H1 (cell line): ENCODE results near the gene MLLT6. TPM values are rescaled to one million over a fixed set of nuclear protein-coding genes. Genes with fewer than 3 reads are reported as not detected.

ENCODE experiments used
- CTBP2 ChIP-seq: IDR thresholded peaks from 2 replicates; pipeline ENCODE4 v1.7.0; 2011; ENCODE audit warnings: borderline replicate concordance, mild to moderate bottlenecking, moderate library complexity, mixed read lengths, low read length; ENCODE audit not compliant: insufficient read depth, insufficient read length
- GTF2F1 ChIP-seq: IDR thresholded peaks from 2 replicates; pipeline ENCODE4 v1.6.1; 2012; ENCODE audit warnings: low read depth, low read length, improper control_type of control experiment, borderline replicate concordance
- HDAC6 ChIP-seq: IDR thresholded peaks from one replicate; pipeline ENCODE4 v1.7.1; 2012; ENCODE audit warnings: low read depth, mild to moderate bottlenecking, inconsistent platforms, low read length, moderate library complexity
- PHF8 ChIP-seq: fragments of 200-600 bp; sonication (generic); conservative IDR thresholded peaks from 2 replicates; pipeline ENCODE4 v1.7.1; 2012; ENCODE audit warnings: low read depth, mild to moderate bottlenecking, inconsistent platforms, low read length, moderate library complexity
- SIX5 ChIP-seq: IDR thresholded peaks from 2 replicates; pipeline ENCODE4 v1.6.1; 2011; ENCODE audit warnings: mild to moderate bottlenecking, low read depth, low read length
- polyA plus RNA-seq, 7 experiments: library from polyadenylated mRNA; depleted of rRNA in 3 of 7; stranded (reverse) in 5 of 7; unstranded in 2 of 7; fragments of >200 nt in 5 of 7; fragments of 200-250 nt in 2 of 7; gene quantifications; 1 replicate in 5 of 7; 2 replicates in 1 of 7; 4 replicates in 1 of 7; pipeline versions ENCODE4 v1.2.1 to v1.2.3, GENCODE V29; 2011 to 2013; ENCODE audit warnings: missing spikeins in 2 of 7, mixed read lengths in 2 of 7
- total RNA-seq: library from RNA; stranded (reverse); fragmentation: NEBNext Ultra II Directional; extraction: Animal tissue kit (Norgen Biotek cat#: 25700); gene quantifications from 2 replicates; pipeline ENCODE4 v1.2.1, GENCODE V29; 2021
- TF ChIP-seq, protein P1 (sequence below): fragments of 300-600 bp; sonication (generic); IDR thresholded peaks from 2 replicates; pipeline ENCODE4 v1.7.1; 2012; ENCODE audit warnings: low read length, moderate library complexity, mild to moderate bottlenecking, inconsistent platforms; ENCODE audit not compliant: insufficient replicate concordance

Gene MLLT6
- total and polyA plus RNA-seq, 2 of the 8 experiments (the other 6 are each of a cell fraction or from before 2014, with no cell fraction given) = 6.5 to 8.0 TPM

DNA sequence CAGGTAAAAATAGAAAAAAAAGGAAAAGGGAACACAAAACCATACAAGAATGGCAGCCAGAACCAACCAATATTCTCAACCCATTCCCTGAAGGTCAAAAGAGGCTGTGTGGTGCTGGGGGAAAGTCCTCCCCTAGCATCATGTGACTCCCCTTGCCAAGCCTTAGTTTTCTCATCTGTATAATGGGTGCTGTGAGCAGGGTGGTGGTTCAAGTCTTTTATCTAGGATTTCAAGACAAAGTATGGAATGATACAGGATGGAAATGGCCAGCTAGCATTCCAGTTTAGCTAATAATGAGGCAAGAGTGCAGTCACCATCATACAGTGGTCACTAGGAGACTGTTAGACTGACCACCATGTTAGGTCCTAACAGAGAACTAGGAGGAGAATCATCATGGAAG, 68.2 kb downstream of the MLLT6 start (continued):
- TF ChIP-seq, protein P1, sequence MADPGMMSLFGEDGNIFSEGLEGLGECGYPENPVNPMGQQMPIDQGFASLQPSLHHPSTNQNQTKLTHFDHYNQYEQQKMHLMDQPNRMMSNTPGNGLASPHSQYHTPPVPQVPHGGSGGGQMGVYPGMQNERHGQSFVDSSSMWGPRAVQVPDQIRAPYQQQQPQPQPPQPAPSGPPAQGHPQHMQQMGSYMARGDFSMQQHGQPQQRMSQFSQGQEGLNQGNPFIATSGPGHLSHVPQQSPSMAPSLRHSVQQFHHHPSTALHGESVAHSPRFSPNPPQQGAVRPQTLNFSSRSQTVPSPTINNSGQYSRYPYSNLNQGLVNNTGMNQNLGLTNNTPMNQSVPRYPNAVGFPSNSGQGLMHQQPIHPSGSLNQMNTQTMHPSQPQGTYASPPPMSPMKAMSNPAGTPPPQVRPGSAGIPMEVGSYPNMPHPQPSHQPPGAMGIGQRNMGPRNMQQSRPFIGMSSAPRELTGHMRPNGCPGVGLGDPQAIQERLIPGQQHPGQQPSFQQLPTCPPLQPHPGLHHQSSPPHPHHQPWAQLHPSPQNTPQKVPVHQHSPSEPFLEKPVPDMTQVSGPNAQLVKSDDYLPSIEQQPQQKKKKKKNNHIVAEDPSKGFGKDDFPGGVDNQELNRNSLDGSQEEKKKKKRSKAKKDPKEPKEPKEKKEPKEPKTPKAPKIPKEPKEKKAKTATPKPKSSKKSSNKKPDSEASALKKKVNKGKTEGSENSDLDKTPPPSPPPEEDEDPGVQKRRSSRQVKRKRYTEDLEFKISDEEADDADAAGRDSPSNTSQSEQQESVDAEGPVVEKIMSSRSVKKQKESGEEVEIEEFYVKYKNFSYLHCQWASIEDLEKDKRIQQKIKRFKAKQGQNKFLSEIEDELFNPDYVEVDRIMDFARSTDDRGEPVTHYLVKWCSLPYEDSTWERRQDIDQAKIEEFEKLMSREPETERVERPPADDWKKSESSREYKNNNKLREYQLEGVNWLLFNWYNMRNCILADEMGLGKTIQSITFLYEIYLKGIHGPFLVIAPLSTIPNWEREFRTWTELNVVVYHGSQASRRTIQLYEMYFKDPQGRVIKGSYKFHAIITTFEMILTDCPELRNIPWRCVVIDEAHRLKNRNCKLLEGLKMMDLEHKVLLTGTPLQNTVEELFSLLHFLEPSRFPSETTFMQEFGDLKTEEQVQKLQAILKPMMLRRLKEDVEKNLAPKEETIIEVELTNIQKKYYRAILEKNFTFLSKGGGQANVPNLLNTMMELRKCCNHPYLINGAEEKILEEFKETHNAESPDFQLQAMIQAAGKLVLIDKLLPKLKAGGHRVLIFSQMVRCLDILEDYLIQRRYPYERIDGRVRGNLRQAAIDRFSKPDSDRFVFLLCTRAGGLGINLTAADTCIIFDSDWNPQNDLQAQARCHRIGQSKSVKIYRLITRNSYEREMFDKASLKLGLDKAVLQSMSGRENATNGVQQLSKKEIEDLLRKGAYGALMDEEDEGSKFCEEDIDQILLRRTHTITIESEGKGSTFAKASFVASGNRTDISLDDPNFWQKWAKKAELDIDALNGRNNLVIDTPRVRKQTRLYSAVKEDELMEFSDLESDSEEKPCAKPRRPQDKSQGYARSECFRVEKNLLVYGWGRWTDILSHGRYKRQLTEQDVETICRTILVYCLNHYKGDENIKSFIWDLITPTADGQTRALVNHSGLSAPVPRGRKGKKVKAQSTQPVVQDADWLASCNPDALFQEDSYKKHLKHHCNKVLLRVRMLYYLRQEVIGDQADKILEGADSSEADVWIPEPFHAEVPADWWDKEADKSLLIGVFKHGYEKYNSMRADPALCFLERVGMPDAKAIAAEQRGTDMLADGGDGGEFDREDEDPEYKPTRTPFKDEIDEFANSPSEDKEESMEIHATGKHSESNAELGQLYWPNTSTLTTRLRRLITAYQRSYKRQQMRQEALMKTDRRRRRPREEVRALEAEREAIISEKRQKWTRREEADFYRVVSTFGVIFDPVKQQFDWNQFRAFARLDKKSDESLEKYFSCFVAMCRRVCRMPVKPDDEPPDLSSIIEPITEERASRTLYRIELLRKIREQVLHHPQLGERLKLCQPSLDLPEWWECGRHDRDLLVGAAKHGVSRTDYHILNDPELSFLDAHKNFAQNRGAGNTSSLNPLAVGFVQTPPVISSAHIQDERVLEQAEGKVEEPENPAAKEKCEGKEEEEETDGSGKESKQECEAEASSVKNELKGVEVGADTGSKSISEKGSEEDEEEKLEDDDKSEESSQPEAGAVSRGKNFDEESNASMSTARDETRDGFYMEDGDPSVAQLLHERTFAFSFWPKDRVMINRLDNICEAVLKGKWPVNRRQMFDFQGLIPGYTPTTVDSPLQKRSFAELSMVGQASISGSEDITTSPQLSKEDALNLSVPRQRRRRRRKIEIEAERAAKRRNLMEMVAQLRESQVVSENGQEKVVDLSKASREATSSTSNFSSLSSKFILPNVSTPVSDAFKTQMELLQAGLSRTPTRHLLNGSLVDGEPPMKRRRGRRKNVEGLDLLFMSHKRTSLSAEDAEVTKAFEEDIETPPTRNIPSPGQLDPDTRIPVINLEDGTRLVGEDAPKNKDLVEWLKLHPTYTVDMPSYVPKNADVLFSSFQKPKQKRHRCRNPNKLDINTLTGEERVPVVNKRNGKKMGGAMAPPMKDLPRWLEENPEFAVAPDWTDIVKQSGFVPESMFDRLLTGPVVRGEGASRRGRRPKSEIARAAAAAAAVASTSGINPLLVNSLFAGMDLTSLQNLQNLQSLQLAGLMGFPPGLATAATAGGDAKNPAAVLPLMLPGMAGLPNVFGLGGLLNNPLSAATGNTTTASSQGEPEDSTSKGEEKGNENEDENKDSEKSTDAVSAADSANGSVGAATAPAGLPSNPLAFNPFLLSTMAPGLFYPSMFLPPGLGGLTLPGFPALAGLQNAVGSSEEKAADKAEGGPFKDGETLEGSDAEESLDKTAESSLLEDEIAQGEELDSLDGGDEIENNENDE = no peak
- TF ChIP-seq HDAC6 (no peak), CTBP2 (no peak), SIX5 (no peak), PHF8 (no peak), GTF2F1 (no peak)
